ENCODE results near the gene TRIM24.
A peak's percentile ranks its signal among the peaks of the same experiment; 100 is the strongest.
"Not testable (repeated sequence)": the region's sequence is repeated elsewhere in the genome, so short reads cannot be mapped to it uniquely, and the experiment has no call there.

TRIM24 gene

GRCh38 chr7:138460649-138461607 is 869 bp downstream of the TRIM24 start:
- peak; percentile 38 to 72 (median 47) for DNase-seq

GRCh38 chr7:138463291-138463618 is 3.2 kb downstream of the TRIM24 start:
- not testable (repeated sequence) for DNase-seq

- no peak for DNase-seq
These were observed 5.0 kb downstream of the TRIM24 start for GRCh38 chr7:138465046-138465445.

DNA sequence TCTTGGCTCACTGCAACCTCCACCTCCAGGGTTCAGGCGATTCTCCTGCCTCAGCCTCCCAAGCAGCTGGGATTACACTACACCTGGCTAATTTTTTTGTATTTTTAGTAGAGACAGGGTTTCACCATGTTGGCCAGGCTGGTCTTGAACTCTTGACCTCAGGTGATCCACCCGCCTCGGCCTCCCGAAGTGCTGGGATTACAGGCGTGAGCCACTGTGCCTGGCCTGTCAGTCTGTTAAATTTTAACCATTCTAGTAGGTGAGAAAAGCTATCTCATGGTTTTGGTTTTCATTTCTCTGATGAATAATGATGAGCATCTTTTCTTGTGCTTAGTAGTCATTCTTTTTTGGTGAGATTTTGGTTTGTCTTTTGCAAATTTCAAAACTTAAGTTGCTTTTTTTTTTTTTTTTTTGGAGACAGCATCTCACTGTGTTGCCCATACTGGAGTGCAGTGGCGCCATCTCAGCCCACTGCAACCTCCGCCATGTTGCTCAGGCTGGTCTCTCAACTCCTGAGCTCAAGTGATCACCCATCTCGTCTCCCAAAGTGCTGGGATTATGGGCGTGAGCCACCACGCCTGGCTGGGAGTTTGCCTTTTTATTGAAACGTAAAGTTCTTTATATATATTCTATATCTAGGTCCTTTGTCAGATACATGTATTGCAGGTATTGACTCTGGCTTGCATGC is 6.2 kb downstream of the TRIM24 start:
- DNase-seq, result peak in 1 of 5 experiments; percentile 10

GRCh38 chr7:138468244-138469123 is 8.4 kb downstream of the TRIM24 start:
- DNase-seq, result no peak

GRCh38 chr7:138470391-138471157 is 10.5 kb downstream of the TRIM24 start:
- no peak for DNase-seq

DNA sequence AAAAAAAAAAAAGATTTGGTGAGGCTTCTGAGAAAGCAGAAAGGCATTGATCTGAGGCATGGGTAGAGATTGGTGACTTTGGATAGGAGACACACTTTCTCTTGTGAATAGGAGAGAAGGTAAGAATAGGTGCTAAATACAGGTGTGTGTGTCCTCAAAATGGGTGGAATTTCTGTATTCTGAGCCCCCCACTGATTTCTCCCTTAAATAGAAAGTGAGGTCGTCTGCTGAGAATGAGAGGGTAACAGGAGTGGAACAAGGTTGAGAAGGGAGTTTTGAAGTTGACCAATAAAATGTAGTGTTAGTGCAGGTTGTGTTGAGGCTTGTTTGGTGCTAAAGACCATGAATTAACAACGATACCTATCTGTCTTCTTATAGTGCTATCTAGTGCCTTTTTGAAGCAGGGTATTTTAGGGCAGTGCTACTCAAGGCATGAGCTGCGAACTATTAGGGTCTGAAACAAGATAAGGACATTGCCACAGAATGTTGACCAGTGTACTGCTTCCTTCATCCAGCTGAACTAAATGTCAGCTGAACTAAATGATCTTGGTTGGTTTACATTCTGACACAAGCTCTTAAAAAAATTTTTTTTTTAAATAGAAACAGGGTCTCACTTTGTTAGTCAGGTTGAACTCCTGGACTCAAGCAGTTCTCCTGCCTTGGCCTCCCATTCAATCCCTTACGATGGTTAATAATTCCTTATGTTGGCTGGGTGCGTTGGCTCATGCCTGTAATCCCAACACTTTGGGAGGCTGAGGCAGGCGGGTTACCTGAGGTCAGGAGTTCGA is 12.4 kb downstream of the TRIM24 start:
- DNase-seq, result no peak

GRCh38 chr7:138475377-138475776 is 15.3 kb downstream of the TRIM24 start:
- no peak for DNase-seq

DNA sequence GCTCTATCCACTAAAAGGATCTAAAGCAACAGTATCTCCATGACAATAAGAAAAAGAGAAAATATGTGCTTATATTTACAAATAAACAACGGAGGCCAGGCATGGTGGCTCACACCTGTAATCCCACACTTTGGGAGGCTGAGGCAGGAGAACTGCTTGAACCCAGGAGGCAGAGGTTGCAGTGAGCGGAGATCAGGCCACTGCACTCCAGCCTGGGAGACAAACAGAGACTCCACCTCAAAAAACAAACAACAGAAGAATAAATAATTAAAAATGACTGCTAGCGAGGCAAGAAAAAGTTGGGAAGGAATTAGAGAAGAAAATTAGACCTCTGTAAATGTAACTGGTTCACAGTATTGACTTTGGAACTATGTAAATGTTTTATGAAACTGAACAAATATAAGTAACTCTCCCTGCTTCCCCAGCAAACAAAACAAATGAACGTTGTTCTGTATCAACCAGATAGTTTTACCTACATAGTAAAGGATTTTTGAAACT is 17.1 kb downstream of the TRIM24 start:
- DNase-seq, result no peak

DNA sequence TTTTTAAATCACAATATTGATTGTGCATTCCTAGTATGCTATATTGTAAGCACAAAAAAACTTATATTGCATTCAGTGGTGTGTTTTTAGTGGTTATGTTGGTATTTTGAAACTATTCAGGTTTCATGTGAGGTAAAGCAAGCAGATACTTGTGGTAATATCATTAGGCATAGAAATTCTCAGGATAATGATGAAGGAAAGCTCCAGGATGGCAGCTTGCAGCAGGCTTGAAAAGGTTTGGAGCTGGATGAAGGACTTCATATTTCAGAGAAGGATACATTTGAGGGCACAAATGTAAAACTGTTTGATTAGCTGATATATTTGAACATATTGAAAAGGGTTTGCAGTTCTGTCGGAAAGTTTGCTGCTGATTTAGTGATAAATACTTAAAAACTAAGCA is 17.5 kb downstream of the TRIM24 start:
- no peak for DNase-seq

DNA sequence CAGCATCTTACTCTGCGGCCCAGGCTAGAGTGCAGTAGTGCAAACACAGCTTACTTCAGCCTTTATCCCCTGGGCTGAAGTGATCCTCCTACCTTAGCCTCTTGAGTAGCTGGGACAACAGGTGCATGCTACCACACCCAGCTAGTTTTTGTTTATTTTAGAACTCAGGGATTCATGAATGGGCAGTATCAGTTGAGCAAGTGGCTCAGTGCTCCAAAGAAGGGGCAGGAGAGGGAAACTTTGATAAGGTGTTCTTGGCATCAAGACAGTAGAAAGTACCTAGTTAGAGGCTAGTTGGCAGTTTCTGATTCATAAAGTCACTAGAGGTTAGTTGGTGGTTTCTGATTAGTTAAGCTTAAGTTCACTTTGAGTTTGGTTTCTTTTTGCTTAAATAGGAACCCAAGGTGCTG is 18.4 kb downstream of the TRIM24 start:
- peak in 1 of 5 experiments; percentile 58 for DNase-seq

DNA sequence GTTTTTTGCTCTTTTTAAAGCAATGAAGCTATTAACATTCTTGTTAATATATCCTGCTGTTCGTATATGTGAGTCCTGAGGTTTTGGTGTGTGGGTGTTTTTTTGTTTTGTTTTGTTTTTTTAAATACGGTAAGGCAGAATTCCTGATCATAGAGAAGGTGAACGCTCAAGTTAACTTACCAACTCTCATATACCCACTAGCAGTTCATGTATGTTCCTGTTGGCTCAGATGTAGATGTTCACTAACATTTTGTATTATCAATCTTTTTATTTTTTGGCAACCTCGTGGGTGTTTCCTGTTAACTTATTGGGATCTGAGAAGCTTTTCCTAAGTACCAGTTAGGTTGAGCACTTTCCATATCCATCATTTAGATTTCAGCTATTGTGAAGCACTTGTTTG is 20.5 kb downstream of the TRIM24 start:
- no peak for DNase-seq

GRCh38 chr7:138481447-138482380 is 21.7 kb downstream of the TRIM24 start:
- no peak for DNase-seq

DNA sequence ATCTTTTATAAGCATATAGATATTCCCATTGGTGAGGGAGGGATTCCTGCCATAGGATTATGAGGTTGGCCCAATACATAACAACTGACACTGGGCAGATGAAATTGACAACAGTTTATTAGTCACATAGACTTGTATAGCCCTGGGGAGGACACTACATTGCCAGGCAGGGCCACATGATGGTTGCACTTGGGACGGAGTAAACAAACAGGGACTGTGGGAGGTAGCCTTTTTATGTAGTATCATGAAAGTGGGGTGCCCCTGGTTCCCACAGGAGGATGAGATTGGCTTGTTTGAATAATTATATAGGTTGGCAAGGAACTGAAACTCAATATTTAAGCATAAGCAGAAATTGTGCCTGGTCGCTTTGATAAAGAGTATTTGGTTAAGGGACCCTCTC is 23.5 kb downstream of the TRIM24 start:
- DNase-seq, result no peak

GRCh38 chr7:138485508-138485907 is 25.4 kb downstream of the TRIM24 start:
- not testable (repeated sequence) for DNase-seq

- DNase-seq, result not testable (repeated sequence)
These were observed 29.1 kb downstream of the TRIM24 start for GRCh38 chr7:138489139-138489538.

DNA sequence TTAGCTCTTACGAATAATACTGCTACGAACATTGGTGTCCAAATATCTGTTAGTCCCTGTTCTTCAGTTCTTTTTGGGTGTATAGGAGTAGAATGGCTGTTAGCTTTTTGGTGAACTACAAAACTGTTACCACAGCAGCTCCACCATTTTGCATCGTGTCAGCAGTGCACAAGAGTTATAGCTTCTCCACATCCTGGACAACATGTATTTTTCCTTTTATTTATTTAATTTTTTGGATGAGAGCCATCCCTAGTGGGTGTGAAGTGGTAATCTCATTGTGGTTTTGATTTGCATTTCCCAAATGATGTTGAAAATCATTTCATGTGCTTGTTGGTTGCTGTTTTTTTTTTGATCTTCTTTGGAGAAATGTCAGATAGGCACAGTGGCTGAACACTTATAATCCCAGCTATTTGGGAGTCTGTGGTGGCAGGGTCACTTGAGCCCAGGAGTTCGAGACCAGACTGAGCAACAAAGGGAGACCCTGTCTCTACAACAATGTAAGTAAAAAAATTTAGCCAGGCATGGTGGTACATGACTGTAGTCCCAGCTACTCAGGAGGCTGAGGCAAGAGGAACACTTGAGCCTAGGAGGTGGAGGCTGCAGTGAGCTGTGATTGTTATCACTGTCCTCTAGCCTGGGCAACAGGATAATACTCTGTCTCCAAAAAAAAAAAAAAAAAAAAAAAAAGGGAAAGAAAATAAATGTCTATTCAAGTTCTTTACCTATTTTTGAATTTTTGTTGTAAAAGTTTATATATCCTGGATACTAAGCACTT is 31.7 kb downstream of the TRIM24 start:
- DNase-seq, result no peak

DNA sequence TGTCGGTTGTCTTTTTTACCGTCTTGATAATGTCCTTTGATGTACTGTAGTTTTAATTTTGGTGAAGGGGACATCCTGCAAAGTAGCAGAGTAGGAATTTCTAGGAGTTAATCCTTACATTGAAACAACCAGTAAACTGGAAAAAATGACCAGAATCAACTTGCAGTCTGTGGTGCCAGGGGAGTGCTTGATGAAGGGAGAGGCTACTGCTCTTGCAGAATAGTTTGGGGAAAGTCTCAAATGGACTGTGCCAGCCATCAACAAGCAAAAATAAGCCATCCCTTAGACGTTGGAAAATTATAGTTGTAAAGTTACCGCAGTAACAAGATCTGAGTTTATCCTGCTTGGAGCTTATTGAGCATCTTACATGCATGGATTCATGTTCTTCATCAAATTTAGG is 32.4 kb downstream of the TRIM24 start:
- no peak for DNase-seq

GRCh38 chr7:138493535-138493934 is 33.5 kb downstream of the TRIM24 start:
- DNase-seq, result no peak
